KMS-11 (cell line): ENCODE results near the gene IFNE.
A peak's percentile ranks its signal among the peaks of the same experiment; 100 is the strongest.
"Not testable (repeated sequence)": the region's sequence is repeated elsewhere in the genome, so short reads cannot be mapped to it uniquely, and the experiment has no call there.

Experiments used
- H2AFZ ChIP-seq: fragments of 200-600 bp; sonication (generic); 2 replicates; pipeline ENCODE4 v1.6.1; 2016; ENCODE audit warnings: antibody characterized with exemption, mixed run types, low read depth
- H3K27ac ChIP-seq: fragments of 200-600 bp; sonication (generic); 2 replicates; pipeline ENCODE4 v1.6.1; 2016; ENCODE audit warnings: mild to moderate bottlenecking, mixed run types
- H3K27me3 ChIP-seq: fragments of 200-600 bp; sonication (generic); 2 replicates; pipeline ENCODE4 v1.6.1; 2017; ENCODE audit warnings: mild to moderate bottlenecking, low read depth, mixed run types, moderate library complexity; ENCODE audit not compliant: insufficient read depth
- H3K36me3 ChIP-seq: fragments of 200-600 bp; sonication (generic); 2 replicates; pipeline ENCODE4 v1.6.1; 2017; ENCODE audit warnings: mild to moderate bottlenecking, mixed run types; ENCODE audit not compliant: insufficient read depth
- H3K4me1 ChIP-seq: fragments of 200-600 bp; sonication (generic); 2 replicates; pipeline ENCODE4 v1.6.1; 2016; ENCODE audit warnings: mild to moderate bottlenecking, low read depth, mixed run types; ENCODE audit not compliant: poor library complexity, severe bottlenecking
- H3K4me2 ChIP-seq: fragments of 200-600 bp; sonication (generic); 2 replicates; pipeline ENCODE4 v1.7.0; 2016; ENCODE audit warnings: mild to moderate bottlenecking, mixed run types
- H3K4me3 ChIP-seq: fragments of 200-600 bp; sonication (generic); IDR thresholded peaks from 2 replicates; pipeline ENCODE4 v1.6.1; 2017; ENCODE audit warnings: low read depth, low read length, mixed read lengths; ENCODE audit not compliant: insufficient read depth
- H3K79me2 ChIP-seq: fragments of 200-600 bp; sonication (generic); 2 replicates; pipeline ENCODE4 v1.6.1; 2016; ENCODE audit warnings: low read depth, mixed run types; ENCODE audit not compliant: insufficient read depth
- H3K9ac ChIP-seq: fragments of 200-600 bp; sonication (generic); 2 replicates; pipeline ENCODE4 v1.6.1; 2016; ENCODE audit warnings: mild to moderate bottlenecking, mixed run types
- H4K20me1 ChIP-seq: fragments of 200-600 bp; sonication (generic); 2 replicates; pipeline ENCODE4 v1.6.1; 2016; ENCODE audit warnings: mild to moderate bottlenecking, mixed run types; ENCODE audit not compliant: insufficient read depth
- TF ChIP-seq, protein P1 (sequence below): fragments of 200-600 bp; sonication (generic); conservative IDR thresholded peaks from 2 replicates; pipeline ENCODE4 v1.6.1; 2017; ENCODE audit warnings: low read depth, mild to moderate bottlenecking, antibody characterized with exemption, low read length, moderate library complexity, mixed read lengths

IFNE gene

DNA sequence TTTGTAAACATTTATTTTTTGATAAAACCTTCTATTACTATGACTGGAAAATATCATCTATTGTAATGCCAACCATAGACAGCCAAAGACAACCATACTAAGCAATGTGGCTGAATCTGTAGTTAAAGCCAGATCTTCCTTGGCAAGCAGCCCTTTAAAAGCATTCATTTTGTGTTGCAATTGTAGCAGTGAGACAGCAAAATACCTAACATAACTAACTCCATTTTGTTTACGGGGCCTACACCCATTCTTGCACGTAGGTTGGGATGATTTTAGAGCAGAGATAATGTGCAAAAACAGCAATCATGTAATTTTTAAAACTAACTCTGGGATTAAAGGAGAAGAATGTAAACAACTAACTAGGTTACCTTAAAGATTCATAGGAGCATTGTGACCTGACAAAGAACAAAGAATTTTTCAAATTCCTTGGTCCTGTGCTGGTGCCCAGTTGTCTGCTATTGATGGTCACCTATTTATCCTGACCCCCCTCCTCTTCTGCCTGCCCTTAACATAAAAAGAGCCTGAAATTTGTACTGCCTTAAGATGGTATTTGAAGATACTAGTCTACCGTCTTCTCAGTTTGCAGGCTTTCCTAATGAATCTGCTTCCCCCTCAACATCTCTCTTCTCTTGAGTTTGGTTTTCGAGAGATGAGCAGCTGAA is 31.2 kb downstream of the IFNE start:
- Histone ChIP-seq H3K4me2 (no peak overlapping the region), H3K79me2 (no peaks in the 10 kb centered on the region), H4K20me1 (no peaks in the 10 kb centered on the region), H2AFZ (no peak overlapping the region), H3K27ac (no peak overlapping the region), H3K4me1 (no peaks in the 10 kb centered on the region), H3K4me3 (no peak overlapping the region), H3K27me3 (no peaks in the 10 kb centered on the region), H3K36me3 (no peaks in the 10 kb centered on the region), H3K9ac (no peak overlapping the region)
- TF ChIP-seq, protein P1, sequence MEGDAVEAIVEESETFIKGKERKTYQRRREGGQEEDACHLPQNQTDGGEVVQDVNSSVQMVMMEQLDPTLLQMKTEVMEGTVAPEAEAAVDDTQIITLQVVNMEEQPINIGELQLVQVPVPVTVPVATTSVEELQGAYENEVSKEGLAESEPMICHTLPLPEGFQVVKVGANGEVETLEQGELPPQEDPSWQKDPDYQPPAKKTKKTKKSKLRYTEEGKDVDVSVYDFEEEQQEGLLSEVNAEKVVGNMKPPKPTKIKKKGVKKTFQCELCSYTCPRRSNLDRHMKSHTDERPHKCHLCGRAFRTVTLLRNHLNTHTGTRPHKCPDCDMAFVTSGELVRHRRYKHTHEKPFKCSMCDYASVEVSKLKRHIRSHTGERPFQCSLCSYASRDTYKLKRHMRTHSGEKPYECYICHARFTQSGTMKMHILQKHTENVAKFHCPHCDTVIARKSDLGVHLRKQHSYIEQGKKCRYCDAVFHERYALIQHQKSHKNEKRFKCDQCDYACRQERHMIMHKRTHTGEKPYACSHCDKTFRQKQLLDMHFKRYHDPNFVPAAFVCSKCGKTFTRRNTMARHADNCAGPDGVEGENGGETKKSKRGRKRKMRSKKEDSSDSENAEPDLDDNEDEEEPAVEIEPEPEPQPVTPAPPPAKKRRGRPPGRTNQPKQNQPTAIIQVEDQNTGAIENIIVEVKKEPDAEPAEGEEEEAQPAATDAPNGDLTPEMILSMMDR: no peak

DNA sequence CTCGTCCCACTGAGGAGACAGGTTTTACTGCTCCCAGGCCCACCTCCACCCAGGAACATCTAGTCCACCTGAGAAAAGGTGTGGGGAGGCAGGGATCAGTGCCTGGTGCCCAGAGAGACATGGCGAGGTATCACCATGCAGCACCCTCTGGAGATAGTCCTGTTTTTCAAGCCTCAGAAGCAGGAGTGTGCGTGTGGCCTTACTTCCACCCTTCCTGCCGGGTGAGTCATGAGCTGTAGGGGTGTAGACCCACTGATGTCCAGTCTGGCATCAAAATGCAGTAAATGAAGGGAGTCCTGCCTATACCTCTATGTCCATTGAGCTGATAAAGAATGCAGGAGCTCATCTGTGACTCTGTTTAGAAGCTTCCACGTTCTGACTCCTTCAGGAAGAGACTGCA is 32.8 kb downstream of the IFNE start:
- H3K27ac ChIP-seq, H3K79me2 ChIP-seq, H3K27me3 ChIP-seq: not testable (repeated sequence)

DNA sequence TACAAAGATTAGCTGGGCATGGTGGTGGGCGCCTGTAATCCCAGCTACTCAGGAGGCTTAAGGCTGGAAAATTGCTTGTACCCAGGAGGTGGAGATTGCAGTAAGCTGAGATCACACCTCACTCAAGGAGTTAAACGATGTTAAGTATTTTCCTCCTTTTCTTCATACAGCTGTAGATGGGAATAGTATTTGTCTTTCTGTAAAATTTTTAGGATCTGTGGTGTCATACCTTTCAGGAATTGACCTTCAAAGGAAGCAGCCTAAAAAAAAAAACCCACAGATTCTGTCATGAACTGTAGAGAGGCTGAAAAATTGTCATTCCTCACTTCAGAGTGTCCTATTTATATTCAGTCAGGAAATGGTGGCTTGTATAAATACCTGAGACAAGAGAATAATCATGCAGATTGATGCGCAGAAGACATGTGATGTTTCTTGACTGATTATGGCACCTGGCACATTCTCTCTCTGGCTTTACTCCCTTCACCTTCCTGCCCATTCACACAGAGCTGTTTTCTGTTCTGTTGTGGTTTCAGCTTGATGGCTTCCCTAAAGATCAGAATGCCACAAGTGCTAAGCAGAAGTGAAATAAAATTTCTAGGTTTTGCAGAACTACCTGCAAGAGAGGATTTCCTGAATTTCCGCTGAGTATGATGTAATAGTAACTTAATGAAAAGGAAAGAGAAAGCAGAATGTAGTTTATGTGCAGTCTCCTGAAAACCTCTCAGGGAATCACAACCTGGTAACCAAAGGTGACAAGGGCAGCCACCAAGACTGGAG is 38.1 kb downstream of the IFNE start:
- Histone ChIP-seq H3K27me3 (no peaks in the 10 kb centered on the region), H2AFZ (0 out of 2 replicates have a peak overlapping the region, but pooled peaks have one; percentile 23), H3K27ac (peak overlapping the region; percentile 29; the same call in 1 of the 2 replicates), H3K4me1 (peaks cover 17% of the 10 kb centered on the region), H3K4me3 (no peak overlapping the region), H4K20me1 (no peaks in the 10 kb centered on the region), H3K4me2 (peak overlapping the region; percentile 61), H3K36me3 (no peaks in the 10 kb centered on the region), H3K9ac (no peak overlapping the region), H3K79me2 (no peaks in the 10 kb centered on the region)
- TF ChIP-seq, protein P1: no peak

More for the DNA sequence above, 32.8 kb downstream of the IFNE start:
- not testable (repeated sequence) for H2AFZ ChIP-seq, H3K36me3 ChIP-seq, H3K4me1 ChIP-seq, H3K4me2 ChIP-seq, H3K4me3 ChIP-seq, H4K20me1 ChIP-seq, H3K9ac ChIP-seq

DNA sequence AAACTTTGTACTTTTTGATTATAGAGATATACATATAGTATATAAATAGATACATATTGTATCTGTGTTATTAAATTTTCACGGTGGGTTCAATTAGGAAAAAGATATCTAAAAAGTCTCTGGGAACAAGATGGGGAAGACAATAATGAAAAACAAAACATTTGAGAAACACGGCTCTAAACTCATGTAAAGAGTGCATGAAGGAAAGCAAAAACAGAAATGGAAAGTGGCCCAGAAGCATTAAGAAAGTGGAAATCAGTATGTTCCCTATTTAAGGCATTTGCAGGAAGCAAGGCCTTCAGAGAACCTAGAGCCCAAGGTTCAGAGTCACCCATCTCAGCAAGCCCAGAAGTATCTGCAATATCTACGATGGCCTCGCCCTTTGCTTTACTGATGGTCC is 42.0 kb downstream of the IFNE start, which contains the start of gene IFNA1:
Gene IFNA1, plus strand, starts transcription at position 301 of the 400 bp plus-strand sequence. Its CDS starts 69 bp downstream, at position 370.
- H4K20me1 ChIP-seq: no peaks in the 10 kb centered on the region
- TF ChIP-seq, protein P1: no peak
- no peaks in the 10 kb centered on the region for H3K27me3 ChIP-seq
- no peaks in the 10 kb centered on the region for H3K36me3 ChIP-seq
- no peak within 1 kb of the TSS for H3K9ac ChIP-seq
- no peak within 1 kb of the TSS for H3K27ac ChIP-seq
- H3K4me1 ChIP-seq: peaks cover 17% of the 10 kb centered on the region
- no peak within 1 kb of the TSS for H2AFZ ChIP-seq
- no peak within 1 kb of the TSS for H3K4me2 ChIP-seq
- H3K79me2 ChIP-seq: no peaks in the 10 kb centered on the region
- no peak within 1 kb of the TSS for H3K4me3 ChIP-seq

DNA sequence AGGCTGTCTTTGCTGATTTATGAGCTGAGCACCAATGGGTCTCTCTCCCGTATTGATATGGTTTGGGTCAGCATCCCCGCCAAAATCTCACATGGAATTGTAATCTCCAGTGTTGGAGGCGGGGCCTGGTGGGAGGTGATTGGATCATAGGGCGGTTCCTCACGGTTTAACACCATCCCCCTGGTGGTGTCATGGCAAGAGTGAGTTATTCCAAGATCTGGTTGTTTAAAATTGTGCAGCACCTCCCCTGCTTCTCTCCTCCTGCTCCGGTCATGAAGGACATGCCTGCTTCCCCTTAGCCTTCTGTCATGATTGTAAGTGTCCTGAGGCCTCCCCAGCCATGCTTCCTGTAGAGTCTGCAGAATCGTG is 47.1 kb downstream of the IFNE start:
- not testable (repeated sequence) for H2AFZ ChIP-seq, H3K27me3 ChIP-seq, H3K4me2 ChIP-seq, H3K4me1 ChIP-seq, H4K20me1 ChIP-seq, H3K27ac ChIP-seq, H3K36me3 ChIP-seq, H3K79me2 ChIP-seq, H3K4me3 ChIP-seq, H3K9ac ChIP-seq
